Lower leg skin (tissue), 3 donors: ENCODE measurements around the gene RXRA.

ENCODE experiments used
- POLR2A ChIP-seq, 2 donors: fragments of 450-650 bp; IDR thresholded peaks; one replicate each; pipeline ENCODE4 v1.6.1; 2016 to 2017; ENCODE audit warnings: antibody characterized with exemption in 2 of 2, mild to moderate bottlenecking in 1 of 2, moderate library complexity in 1 of 2
- TF ChIP-seq, protein P1 (sequence below), 3 donors: fragments of 450-650 bp; IDR thresholded peaks; one replicate each; pipeline ENCODE4 v1.5.1; 2016; ENCODE audit warnings: antibody characterized with exemption in 3 of 3, mild to moderate bottlenecking in 3 of 3, moderate library complexity in 2 of 3

DNA sequence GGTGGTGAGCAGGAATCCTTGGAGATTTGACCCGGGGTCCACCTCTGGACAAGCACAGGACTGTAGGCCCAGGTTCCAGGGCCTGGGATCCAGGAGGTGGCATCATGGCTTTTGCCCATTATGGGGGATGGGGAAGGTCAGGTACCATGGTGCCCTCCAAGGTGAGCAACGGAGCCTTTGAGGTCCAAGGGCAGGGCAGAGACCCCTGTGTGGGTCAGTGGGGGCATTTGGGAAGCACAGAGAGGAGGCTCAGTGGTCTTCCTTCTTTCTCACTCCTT lies 117.7 kb downstream of the RXRA start:
- TF ChIP-seq, protein P1, sequence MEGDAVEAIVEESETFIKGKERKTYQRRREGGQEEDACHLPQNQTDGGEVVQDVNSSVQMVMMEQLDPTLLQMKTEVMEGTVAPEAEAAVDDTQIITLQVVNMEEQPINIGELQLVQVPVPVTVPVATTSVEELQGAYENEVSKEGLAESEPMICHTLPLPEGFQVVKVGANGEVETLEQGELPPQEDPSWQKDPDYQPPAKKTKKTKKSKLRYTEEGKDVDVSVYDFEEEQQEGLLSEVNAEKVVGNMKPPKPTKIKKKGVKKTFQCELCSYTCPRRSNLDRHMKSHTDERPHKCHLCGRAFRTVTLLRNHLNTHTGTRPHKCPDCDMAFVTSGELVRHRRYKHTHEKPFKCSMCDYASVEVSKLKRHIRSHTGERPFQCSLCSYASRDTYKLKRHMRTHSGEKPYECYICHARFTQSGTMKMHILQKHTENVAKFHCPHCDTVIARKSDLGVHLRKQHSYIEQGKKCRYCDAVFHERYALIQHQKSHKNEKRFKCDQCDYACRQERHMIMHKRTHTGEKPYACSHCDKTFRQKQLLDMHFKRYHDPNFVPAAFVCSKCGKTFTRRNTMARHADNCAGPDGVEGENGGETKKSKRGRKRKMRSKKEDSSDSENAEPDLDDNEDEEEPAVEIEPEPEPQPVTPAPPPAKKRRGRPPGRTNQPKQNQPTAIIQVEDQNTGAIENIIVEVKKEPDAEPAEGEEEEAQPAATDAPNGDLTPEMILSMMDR (IDR thresholded peaks at IDR 0.05) = no peak
- TF ChIP-seq POLR2A (IDR thresholded peaks at IDR 0.05) = no peak
